Fibroblast of skin of right biceps (primary cell): ENCODE data around the gene LRP1B.

Experiments used
- DNase-seq: peaks from one replicate; pipeline ENCODE4 v3.0.0-alpha.2; 2013

Gene LRP1B

GRCh38 chr2:140183056-140183765 is 1947.6 kb downstream of the LRP1B start:
- DNase-seq, result no peak
